HL-60 (cell line): Measurements from ENCODE around the gene LTN1.
"Not testable (repeated sequence)": the region's sequence is repeated elsewhere in the genome, so short reads cannot be mapped to it uniquely, and the experiment has no call there.

Experiments
- DNase-seq, 2 experiments: peaks; one replicate each; pipeline ENCODE4 v3.0.0-alpha.2; 2010 to 2020; ENCODE audit warnings: low read depth in 1 of 2, low spot score in 1 of 2
- H3K27ac ChIP-seq: fragments of 250-450 bp; sonication (Bioruptor Pico); replicated peaks from 2 replicates; pipeline ENCODE4 v1.5.1; 2020; ENCODE audit warnings: mild to moderate bottlenecking, moderate library complexity
- H3K27me3 ChIP-seq: fragments of 250-450 bp; sonication (Bioruptor Pico); 2 replicates; pipeline ENCODE4 v1.5.1; 2021; ENCODE audit warnings: mild to moderate bottlenecking, moderate library complexity; ENCODE audit not compliant: insufficient read depth, poor library complexity, severe bottlenecking
- H3K4me3 ChIP-seq: replicated peaks from 2 replicates; pipeline ENCODE4 v1.5.1; 2011; ENCODE audit warnings: mild to moderate bottlenecking, control low read depth, low read length; ENCODE audit not compliant: insufficient read depth
- CTCF ChIP-seq: IDR thresholded peaks from one replicate; pipeline ENCODE4 v1.5.1; 2011; ENCODE audit warnings: low read length, control low read depth, inconsistent platforms; ENCODE audit not compliant: insufficient read depth
- GABPA ChIP-seq: IDR thresholded peaks from 2 replicates; pipeline ENCODE4 v1.6.1; 2012; ENCODE audit warnings: low read depth
- POLR2AphosphoS5 ChIP-seq: IDR thresholded peaks from 2 replicates; pipeline ENCODE4 v1.6.1; 2012; ENCODE audit warnings: low read depth
- REST ChIP-seq: IDR thresholded peaks from 2 replicates; pipeline ENCODE4 v1.6.1; 2012; ENCODE audit warnings: low read depth; ENCODE audit not compliant: insufficient replicate concordance
- SPI1 ChIP-seq: IDR thresholded peaks from 2 replicates; pipeline ENCODE4 v1.6.1; 2012; ENCODE audit warnings: low read depth, mild to moderate bottlenecking, borderline replicate concordance

The LTN1 gene

GRCh38 chr21:28991861-28992525 lies 684 bp downstream of the LTN1 start:
- Histone ChIP-seq H3K27me3 (no peaks in the 10 kb centered on the region), H3K27ac (peak overlapping the region; percentile 75), H3K4me3 (peak overlapping the region; percentile 96)
- peak in 1 of 2 experiments; percentile 14 for DNase-seq
- TF ChIP-seq REST (no peak), GABPA (no peak), CTCF (no peak), POLR2AphosphoS5 (no peak), SPI1 (no peak)

- DNase-seq, H3K27ac ChIP-seq, H3K4me3 ChIP-seq, H3K27me3 ChIP-seq: not testable (repeated sequence)
These were observed 4.5 kb downstream of the LTN1 start for GRCh38 chr21:28988146-28988545.

GRCh38 chr21:28986677-28987076 lies 6.0 kb downstream of the LTN1 start:
- DNase-seq = no peak
- H3K27me3 ChIP-seq = no peaks in the 10 kb centered on the region
- H3K4me3 ChIP-seq = no peak overlapping the region
- no peak for TF ChIP-seq POLR2AphosphoS5
- no peak for TF ChIP-seq GABPA
- no peak for TF ChIP-seq CTCF
- no peak for TF ChIP-seq REST
- TF ChIP-seq SPI1 = no peak
- H3K27ac ChIP-seq = no peak overlapping the region

- DNase-seq = no peak
- TF ChIP-seq REST = no peak
- no peak overlapping the region for H3K4me3 ChIP-seq
These were observed 10.0 kb downstream of the LTN1 start for GRCh38 chr21:28982637-28983036.

More at GRCh38 chr21:28982637-28983036, 10.0 kb downstream of the LTN1 start:
- Histone ChIP-seq H3K27me3 (no peaks in the 10 kb centered on the region), H3K27ac (no peak overlapping the region)
